NCI-H2029 (cell line): ENCODE measurements around the gene SMIM10L2A.
A peak's percentile ranks its signal among the peaks of the same experiment; 100 is the strongest.
"Not testable (repeated sequence)": the region's sequence is repeated elsewhere in the genome, so short reads cannot be mapped to it uniquely, and the experiment has no call there.

Experiments
- DNase-seq: peaks from one replicate; lab custom pipeline; 2025; lab: John Stamatoyannopoulos, UW

Gene SMIM10L2A

GRCh38 chrX:135421932-135422809, at the start of gene SMIM10L2A:
Gene SMIM10L2A, plus strand, starts transcription at chrX:135421944. Its CDS starts 188 bp downstream, at chrX:135422132.
- no peak for DNase-seq

GRCh38 chrX:135373357-135373756, 48.4 kb upstream of the SMIM10L2A start:
- no peak for DNase-seq

- DNase-seq, result no peak
These were observed 39.5 kb upstream of the SMIM10L2A start for GRCh38 chrX:135382260-135382659.

- no peak for DNase-seq
These were observed 38.5 kb upstream of the SMIM10L2A start for GRCh38 chrX:135383249-135383648.

GRCh38 chrX:135384161-135384836, 37.4 kb upstream of the SMIM10L2A start:
- DNase-seq, result no peak

- no peak for DNase-seq
These were observed 32.9 kb upstream of the SMIM10L2A start for GRCh38 chrX:135388841-135389240.

GRCh38 chrX:135389243-135389642, 32.5 kb upstream of the SMIM10L2A start:
- no peak for DNase-seq

GRCh38 chrX:135389717-135390116, 32.0 kb upstream of the SMIM10L2A start:
- no peak for DNase-seq

- DNase-seq, result no peak
These were observed 30.0 kb upstream of the SMIM10L2A start for GRCh38 chrX:135391734-135392133.

GRCh38 chrX:135393051-135393450, 28.7 kb upstream of the SMIM10L2A start:
- DNase-seq, result no peak

- no peak for DNase-seq
These were observed 26.7 kb upstream of the SMIM10L2A start for GRCh38 chrX:135395064-135395463.

GRCh38 chrX:135396109-135396508, 25.6 kb upstream of the SMIM10L2A start:
- no peak for DNase-seq

- DNase-seq, result no peak
These were observed 25.2 kb upstream of the SMIM10L2A start for GRCh38 chrX:135396566-135396965.

- DNase-seq, result no peak
These were observed 24.1 kb upstream of the SMIM10L2A start for GRCh38 chrX:135397652-135398051.

- no peak for DNase-seq
These were observed 18.4 kb upstream of the SMIM10L2A start for GRCh38 chrX:135403374-135403773.

- not testable (repeated sequence) for DNase-seq
These were observed 15.3 kb upstream of the SMIM10L2A start for GRCh38 chrX:135406428-135406827.

- no peak for DNase-seq
These were observed 12.9 kb upstream of the SMIM10L2A start for GRCh38 chrX:135408794-135409193.

GRCh38 chrX:135410861-135411627, 10.7 kb upstream of the SMIM10L2A start:
- no peak for DNase-seq

- DNase-seq, result no peak
These were observed 9.9 kb upstream of the SMIM10L2A start for GRCh38 chrX:135411893-135412292.

- DNase-seq, result no peak
These were observed 5.2 kb upstream of the SMIM10L2A start for GRCh38 chrX:135416546-135416945.

- DNase-seq, result no peak
These were observed 913 bp upstream of the SMIM10L2A start for GRCh38 chrX:135420831-135421230.

- peak; percentile 73 for DNase-seq
These were observed 210 bp upstream of the SMIM10L2A start for GRCh38 chrX:135421537-135421931.

GRCh38 chrX:135422810-135423168, 1.0 kb downstream of the SMIM10L2A start:
- DNase-seq, result not testable (repeated sequence)
